Immature natural killer cell (primary cell): ENCODE data around the gene NPB. TPM values are rescaled to one million over a fixed set of nuclear protein-coding genes. Genes with fewer than 3 reads are reported as not detected.
A peak's percentile ranks its signal among the peaks of the same experiment; 100 is the strongest.

Experiments
- DNase-seq, 3 donors: peaks; one replicate each; pipeline ENCODE4 v3.0.0; 2022; ENCODE audit warnings: mixed read lengths in 1 of 3
- H3K27ac Mint-ChIP-seq, 6 donors: one replicate each; pipeline ENCODE4 v1.8.0; 2020; ENCODE audit warnings: mixed read lengths in 6 of 6, mild to moderate bottlenecking in 5 of 6, inconsistent platforms in 4 of 6, moderate library complexity in 3 of 6
- H3K27me3 Mint-ChIP-seq, 3 donors: one replicate each; pipeline ENCODE4 v1.8.0; 2020 to 2021; ENCODE audit warnings: low read depth in 3 of 3, mild to moderate bottlenecking in 3 of 3, mixed read lengths in 3 of 3, moderate library complexity in 3 of 3, inconsistent platforms in 1 of 3
- H3K36me3 Mint-ChIP-seq, 3 donors: one replicate each; pipeline ENCODE4 v1.8.0; 2020; ENCODE audit warnings: mixed read lengths in 3 of 3, inconsistent platforms in 2 of 3, mild to moderate bottlenecking in 2 of 3
- H3K4me1 Mint-ChIP-seq, 2 donors: one replicate each; pipeline ENCODE4 v1.8.0; 2020; ENCODE audit warnings: inconsistent platforms in 2 of 2, mild to moderate bottlenecking in 2 of 2, mixed read lengths in 2 of 2, moderate library complexity in 1 of 2
- H3K4me3 Mint-ChIP-seq, 5 donors: one replicate each; pipeline ENCODE4 v1.8.0; 2020; ENCODE audit warnings: mild to moderate bottlenecking in 5 of 5, mixed read lengths in 5 of 5, inconsistent platforms in 3 of 5, moderate library complexity in 3 of 5
- H3K9me3 Mint-ChIP-seq, 6 donors: one replicate each; pipeline ENCODE4 v1.8.0; 2020; ENCODE audit warnings: mild to moderate bottlenecking in 6 of 6, mixed read lengths in 6 of 6, inconsistent platforms in 4 of 6, moderate library complexity in 3 of 6
- polyA plus RNA-seq, 3 donors: library from polyadenylated mRNA; unstranded; fragments of 300-500 nt; fragmentation: Illumina TruSeq; gene quantifications; one replicate each; pipeline ENCODE4 v1.2.3, GENCODE V29; 2021

NPB gene
- polyA plus RNA-seq, 3 donors from 2014 or later = not detected

GRCh38 chr17:81865733-81866439 is 36.2 kb upstream of the NPB start:
- Mint-ChIP-seq H3K4me3 (no peak overlapping the region), H3K27me3 (peaks cover 21 to 48% (median 33%) of the 10 kb centered on the region in 3 donors), H3K4me1 (peaks cover 42% of the 10 kb centered on the region in 2 donors), H3K27ac (peak overlapping the region in 4 of 6 donors; percentile 28 to 62 (median 40)), H3K36me3 (peaks cover 0 to 7% (median 0%) of the 10 kb centered on the region in 3 donors), H3K9me3 (no peaks in the 10 kb centered on the region)
- peak in 1 of 3 donors; percentile 19 for DNase-seq

GRCh38 chr17:81866440-81867169 is 35.4 kb upstream of the NPB start:
- Mint-ChIP-seq H3K4me3 (no peak overlapping the region), H3K27me3 (peaks cover 22 to 48% (median 32%) of the 10 kb centered on the region in 3 donors), H3K4me1 (peaks cover 38 to 39% of the 10 kb centered on the region in 2 donors), H3K36me3 (peaks cover 0 to 7% (median 0%) of the 10 kb centered on the region in 3 donors), H3K9me3 (no peaks in the 10 kb centered on the region), H3K27ac (peak overlapping the region in 5 of 6 donors; percentile 39 to 76 (median 62))
- DNase-seq = no peak

GRCh38 chr17:81867170-81867990 is 34.7 kb upstream of the NPB start:
- peaks cover 34 to 42% of the 10 kb centered on the region in 2 donors for H3K4me1 Mint-ChIP-seq
- H3K9me3 Mint-ChIP-seq = no peaks in the 10 kb centered on the region
- peak in 1 of 3 donors; percentile 46 for DNase-seq
- peaks cover 0 to 7% (median 0%) of the 10 kb centered on the region in 3 donors for H3K36me3 Mint-ChIP-seq
- peak overlapping the region in 2 of 5 donors; percentile 6 to 24 for H3K4me3 Mint-ChIP-seq
- peaks cover 23 to 46% (median 37%) of the 10 kb centered on the region in 3 donors for H3K27me3 Mint-ChIP-seq
- peak overlapping the region in 5 of 6 donors; percentile 39 to 76 (median 49) for H3K27ac Mint-ChIP-seq

GRCh38 chr17:81867991-81868673 is 33.9 kb upstream of the NPB start:
- Mint-ChIP-seq H3K27me3 (peaks cover 23 to 43% (median 35%) of the 10 kb centered on the region in 3 donors), H3K36me3 (peaks cover 0 to 7% (median 0%) of the 10 kb centered on the region in 3 donors), H3K27ac (peak overlapping the region in 4 of 6 donors; percentile 45 to 76 (median 60)), H3K9me3 (no peaks in the 10 kb centered on the region), H3K4me1 (peaks cover 28 to 41% of the 10 kb centered on the region in 2 donors), H3K4me3 (peak overlapping the region in 2 of 5 donors; percentile 46 to 58)
- no peak for DNase-seq

GRCh38 chr17:81868674-81869220 is 33.3 kb upstream of the NPB start:
- DNase-seq = no peak

GRCh38 chr17:81869221-81870130 is 32.6 kb upstream of the NPB start:
- DNase-seq = peak in 2 of 3 donors; percentile 41 to 42
- peaks cover 0 to 4% (median 0%) of the 10 kb centered on the region in 3 donors for H3K36me3 Mint-ChIP-seq
- peak overlapping the region; percentile 88 to 95 (median 90) for H3K27ac Mint-ChIP-seq
- no peaks in the 10 kb centered on the region for H3K9me3 Mint-ChIP-seq
- H3K27me3 Mint-ChIP-seq = peaks cover 23 to 38% (median 33%) of the 10 kb centered on the region in 3 donors
- H3K4me3 Mint-ChIP-seq = peak overlapping the region; percentile 82 to 87 (median 85)
- H3K4me1 Mint-ChIP-seq = peaks cover 21 to 34% of the 10 kb centered on the region in 2 donors

More at GRCh38 chr17:81868674-81869220, 33.3 kb upstream of the NPB start:
- Mint-ChIP-seq H3K9me3 (no peaks in the 10 kb centered on the region), H3K4me3 (peak overlapping the region in 1 of 5 donors; percentile 49), H3K4me1 (peaks cover 22 to 35% of the 10 kb centered on the region in 2 donors), H3K36me3 (peaks cover 0 to 4% (median 0%) of the 10 kb centered on the region in 3 donors), H3K27ac (peak overlapping the region in 4 of 6 donors; percentile 42 to 93 (median 68)), H3K27me3 (peaks cover 23 to 39% (median 35%) of the 10 kb centered on the region in 3 donors)

- Mint-ChIP-seq H3K4me3 (peak overlapping the region; percentile 82 to 87 (median 85)), H3K27ac (peak overlapping the region; percentile 88 to 95 (median 90)), H3K9me3 (no peaks in the 10 kb centered on the region), H3K36me3 (peaks cover 0 to 4% (median 0%) of the 10 kb centered on the region in 3 donors), H3K27me3 (peaks cover 23 to 37% (median 31%) of the 10 kb centered on the region in 3 donors), H3K4me1 (peaks cover 21 to 34% of the 10 kb centered on the region in 2 donors)
- DNase-seq = peak; percentile 57 to 69 (median 68)
Measured at GRCh38 chr17:81870131-81870980, 31.7 kb upstream of the NPB start.

- Mint-ChIP-seq H3K36me3 (peaks cover 0 to 4% (median 0%) of the 10 kb centered on the region in 3 donors), H3K4me3 (peak within 1 kb of the TSS; percentile 83 to 89 (median 85)), H3K27me3 (peaks cover 23 to 33% (median 25%) of the 10 kb centered on the region in 3 donors), H3K9me3 (no peaks in the 10 kb centered on the region), H3K4me1 (peaks cover 21 to 33% of the 10 kb centered on the region in 2 donors), H3K27ac (peak within 1 kb of the TSS; percentile 88 to 95 (median 91))
- no peak for DNase-seq
Measured at GRCh38 chr17:81870981-81871386, 31.1 kb upstream of the NPB start, which contains the start of gene ARHGDIA. Gene ARHGDIA (minus strand): TSS chr17:81871337. CDS start chr17:81869930, 1,407 bp downstream.

GRCh38 chr17:81871387-81872230 is 30.4 kb upstream of the NPB start:
- H3K9me3 Mint-ChIP-seq = no peaks in the 10 kb centered on the region
- peaks cover 18 to 31% of the 10 kb centered on the region in 2 donors for H3K4me1 Mint-ChIP-seq
- H3K4me3 Mint-ChIP-seq = peak overlapping the region; percentile 73 to 89 (median 83)
- peaks cover 19 to 33% (median 23%) of the 10 kb centered on the region in 3 donors for H3K27me3 Mint-ChIP-seq
- peak; percentile 96 to 98 (median 98) for DNase-seq
- H3K36me3 Mint-ChIP-seq = peaks cover 0 to 4% (median 0%) of the 10 kb centered on the region in 3 donors
- H3K27ac Mint-ChIP-seq = peak overlapping the region; percentile 85 to 95 (median 91)

GRCh38 chr17:81877569-81877968 is 24.5 kb upstream of the NPB start:
- peaks cover 0 to 3% of the 10 kb centered on the region in 2 donors for H3K4me1 Mint-ChIP-seq
- DNase-seq = no peak
- H3K9me3 Mint-ChIP-seq = no peaks in the 10 kb centered on the region
- no peak overlapping the region for H3K4me3 Mint-ChIP-seq
- H3K36me3 Mint-ChIP-seq = peaks cover 4 to 11% (median 8%) of the 10 kb centered on the region in 3 donors
- no peak overlapping the region for H3K27ac Mint-ChIP-seq
- peaks cover 0 to 2% (median 0%) of the 10 kb centered on the region in 3 donors for H3K27me3 Mint-ChIP-seq
